ENCODE results near the gene UPF3A. TPM values are rescaled to one million over a fixed set of nuclear protein-coding genes. Genes with fewer than 3 reads are reported as not detected.

Gene UPF3A
- total and polyA plus RNA-seq, 2 of the 4 experiments (the other 2 are of a cell fraction), result 11.7 to 51.6 TPM

- no peak overlapping the region for H2AK5ac ChIP-seq (ENCODE audit: low read depth, low read length)
- H2BK120ac ChIP-seq (ENCODE audit: low read depth, low read length), result no peak overlapping the region
- no peaks in the 10 kb centered on the region for H3K9me3 ChIP-seq (ENCODE audit: control insufficient read depth, insufficient read depth, low read length)
- peaks cover 3% of the 10 kb centered on the region; the same call in 1 of the 2 replicates for H3K9me1 ChIP-seq (ENCODE audit: insufficient read depth, low read length)
- H3K4ac ChIP-seq (ENCODE audit: low read depth, low read length), result no peak overlapping the region
- H2AK9ac ChIP-seq (replicated peaks; ENCODE audit: low read depth, low read length, poor library complexity), result no peak overlapping the region
- H2BK20ac ChIP-seq (ENCODE audit: low read depth, low read length), result no peak overlapping the region
- ChIA-PET CTCF (interaction anchor here (1.0 kb wide), 1 partner anchor 25 kb away, joined by 3 read pairs; no protein-coding TSS in a partner anchor), POLR2A (ENCODE audit: unreplicated experiment) (no interaction called here)
- no peak overlapping the region for H3K18ac ChIP-seq (ENCODE audit: low read depth, low read length)
- no peak overlapping the region for H3K56ac ChIP-seq (ENCODE audit: extremely low read depth, insufficient read depth, low read length)
- DNase-seq (no peak), ATAC-seq (ENCODE audit: low read depth) (no peak)
- H4K91ac ChIP-seq (ENCODE audit: insufficient read depth, low read depth, low read length), result no peak overlapping the region; the same call in 1 of the 2 replicates
- peaks cover 10% of the 10 kb centered on the region for H3K36me3 ChIP-seq (ENCODE audit: control insufficient read depth, insufficient read depth, low read length)
- H2BK15ac ChIP-seq (ENCODE audit: low read depth, low read length), result no peak overlapping the region
- no TSS peak for BruUV-seq (replicated peaks)
- 0 out of 2 replicates have a peak, but pooled peaks cover 4% of the 10 kb centered on the region for H4K20me1 ChIP-seq (ENCODE audit: insufficient read depth, low read length)
- no peak overlapping the region for H3K27ac ChIP-seq (ENCODE audit: insufficient read depth, low read length)
- no peak overlapping the region for H3K23ac ChIP-seq (ENCODE audit: low read depth, low read length)
- H3K4me3 ChIP-seq (ENCODE audit: insufficient read depth, low read depth, low read length), result no peak overlapping the region
- no peaks in the 10 kb centered on the region for H3K27me3 ChIP-seq (ENCODE audit: control insufficient read depth, insufficient read depth, low read length)
- H3K9ac ChIP-seq (ENCODE audit: low read depth, low read length), result no peak overlapping the region
- dilution Hi-C loops (cut with HindIII; ENCODE audit: low sequenced_read_pairs, unreplicated experiment) (no loop called here), in situ Hi-C loops (cut with MboI; ENCODE audit: low sequenced_read_pairs) (no loop called here), intact Hi-C loops (cut with micrococcal nuclease) (no loop called here)
- no peak overlapping the region for H2AFZ ChIP-seq (replicated peaks; ENCODE audit: low read length, poor library complexity)
- H3K14ac ChIP-seq (replicated peaks; ENCODE audit: low read depth, low read length), result no peak overlapping the region
- TF ChIP-seq RFX5 (IDR thresholded peaks at IDR 0.05; ENCODE audit: low read depth, low read length) (no peak), NFE2L2 (IDR thresholded peaks at IDR 0.05; ENCODE audit: low read depth, low read length) (no peak), CTCF (conservative IDR thresholded peaks at IDR 0.05; ENCODE audit: low read depth, low read length) (no peak), ELK1 (IDR thresholded peaks at IDR 0.05; ENCODE audit: borderline replicate concordance, low read depth, low read length) (no peak), RAD21 (IDR thresholded peaks at IDR 0.05; ENCODE audit: low read length) (no peak), POLR2A (IDR thresholded peaks at IDR 0.05; ENCODE audit: low read depth, low read length) (no peak), MAFK (IDR thresholded peaks at IDR 0.05; ENCODE audit: low read depth, low read length) (no peak), MAZ (IDR thresholded peaks at IDR 0.05; ENCODE audit: borderline replicate concordance, low read depth, low read length) (no peak), USF2 (IDR thresholded peaks at IDR 0.05; ENCODE audit: low read depth, low read length) (no peak), MXI1 (IDR thresholded peaks at IDR 0.05; ENCODE audit: borderline replicate concordance, low read depth, low read length) (no peak), FOS (IDR thresholded peaks at IDR 0.05; ENCODE audit: low read depth, low read length) (no peak)
- H4K8ac ChIP-seq (ENCODE audit: low read depth in 2 of 2, low read length in 2 of 2), result no peak overlapping the region
- no peak overlapping the region for H2BK5ac ChIP-seq (ENCODE audit: low read depth, low read length, poor library complexity, severe bottlenecking)
- WGBS, 2 experiments (ENCODE audit: extremely low coverage in 2 of 2, insufficient read length in 1 of 2), result 64% methylated on average over 4 of the region's 6 CpGs; no CpG with 5 or more reads in 1 of the 2 experiments
- H3K4me2 ChIP-seq (ENCODE audit: low read depth, low read length), result no peak overlapping the region
- no peak overlapping the region for H4K5ac ChIP-seq (ENCODE audit: low read depth, low read length)
- peaks cover 0 to 2% of the 10 kb centered on the region in 2 experiments; a peak in 1 of 4 replicates for H3K79me1 ChIP-seq (ENCODE audit: low read depth in 1 of 2, low read length in 2 of 2)
- peaks cover 10% of the 10 kb centered on the region for H3K4me1 ChIP-seq (ENCODE audit: control insufficient read depth, insufficient read depth, low read length)
Measured at GRCh38 chr13:114309806-114310410, 28.5 kb downstream of the UPF3A start.
